ENCODE measurements around the gene LECT2.

- TF ChIP-seq, protein P1, sequence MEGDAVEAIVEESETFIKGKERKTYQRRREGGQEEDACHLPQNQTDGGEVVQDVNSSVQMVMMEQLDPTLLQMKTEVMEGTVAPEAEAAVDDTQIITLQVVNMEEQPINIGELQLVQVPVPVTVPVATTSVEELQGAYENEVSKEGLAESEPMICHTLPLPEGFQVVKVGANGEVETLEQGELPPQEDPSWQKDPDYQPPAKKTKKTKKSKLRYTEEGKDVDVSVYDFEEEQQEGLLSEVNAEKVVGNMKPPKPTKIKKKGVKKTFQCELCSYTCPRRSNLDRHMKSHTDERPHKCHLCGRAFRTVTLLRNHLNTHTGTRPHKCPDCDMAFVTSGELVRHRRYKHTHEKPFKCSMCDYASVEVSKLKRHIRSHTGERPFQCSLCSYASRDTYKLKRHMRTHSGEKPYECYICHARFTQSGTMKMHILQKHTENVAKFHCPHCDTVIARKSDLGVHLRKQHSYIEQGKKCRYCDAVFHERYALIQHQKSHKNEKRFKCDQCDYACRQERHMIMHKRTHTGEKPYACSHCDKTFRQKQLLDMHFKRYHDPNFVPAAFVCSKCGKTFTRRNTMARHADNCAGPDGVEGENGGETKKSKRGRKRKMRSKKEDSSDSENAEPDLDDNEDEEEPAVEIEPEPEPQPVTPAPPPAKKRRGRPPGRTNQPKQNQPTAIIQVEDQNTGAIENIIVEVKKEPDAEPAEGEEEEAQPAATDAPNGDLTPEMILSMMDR (conservative IDR thresholded peaks at IDR 0.05; ENCODE audit: low read length): no peak
- TF ChIP-seq EZH2phosphoT487 (IDR thresholded peaks at IDR 0.05; ENCODE audit: borderline replicate concordance, low read depth, low read length): no peak
These were observed 54.5 kb downstream of the LECT2 start for GRCh38 chr5:135900276-135900675.
